WTC11 (cell line): ENCODE results near the gene SIGLEC1. TPM values are rescaled to one million over a fixed set of nuclear protein-coding genes. Genes with fewer than 3 reads are reported as not detected.

Experiments used
- ATAC-seq: fragments of 200-7000 bp; cut with Tn5 transposase; 2 replicates; pipeline ENCODE4 v1.10.0; 2021; ENCODE audit warnings: mild to moderate bottlenecking, moderate library complexity
- CTCF ChIA-PET: fragments of 300-600 bp; sonication (Branson Sonifier 250); formaldehyde crosslinking; loops from one replicate; lab custom pipeline; 2021; ENCODE audit warnings: antibody characterized with exemption; lab: Charles Lee
- POLR2A ChIA-PET: fragments of 350-600 bp; sonication (Branson Sonifier 250); formaldehyde crosslinking; loops from one replicate; lab custom pipeline; 2021; ENCODE audit warnings: antibody characterized with exemption; lab: Charles Lee
- DNase-seq: peaks from one replicate; pipeline ENCODE4 v3.0.0; 2021; ENCODE audit warnings: low spot score
- H3K27ac Mint-ChIP-seq: 2 replicates; pipeline ENCODE4 v1.8.0; 2021; ENCODE audit warnings: mixed read lengths
- H3K27me3 Mint-ChIP-seq: 2 replicates; pipeline ENCODE4 v1.8.0; 2021; ENCODE audit warnings: low read depth, mild to moderate bottlenecking, moderate library complexity, mixed read lengths
- H3K36me3 Mint-ChIP-seq: 2 replicates; pipeline ENCODE4 v1.8.0; 2021; ENCODE audit warnings: mixed read lengths
- H3K4me1 Mint-ChIP-seq: 2 replicates; pipeline ENCODE4 v1.8.0; 2022; ENCODE audit warnings: mixed read lengths
- H3K4me3 Mint-ChIP-seq: 2 replicates; pipeline ENCODE4 v1.8.0; 2021; ENCODE audit warnings: mild to moderate bottlenecking, moderate library complexity, mixed read lengths
- H3K9me3 Mint-ChIP-seq: 2 replicates; pipeline ENCODE4 v1.8.0; 2021; ENCODE audit warnings: mixed read lengths
- ETV6 ChIP-seq: sonication (generic); formaldehyde crosslinking; IDR thresholded peaks from 2 replicates; pipeline ENCODE4 v1.8.1; 2022; ENCODE audit warnings: mild to moderate bottlenecking, missing genetic modification reagents
- FOXJ3 ChIP-seq: sonication (generic); formaldehyde crosslinking; IDR thresholded peaks from 2 replicates; pipeline ENCODE4 v1.9.0; 2021; ENCODE audit warnings: missing genetic modification reagents, mild to moderate bottlenecking, borderline replicate concordance
- JUN ChIP-seq: sonication (generic); formaldehyde crosslinking; IDR thresholded peaks from 2 replicates; pipeline ENCODE4 v1.8.0; 2023; ENCODE audit warnings: mild to moderate bottlenecking, missing genetic modification reagents
- PRDM15 ChIP-seq: sonication (generic); formaldehyde crosslinking; IDR thresholded peaks from 2 replicates; pipeline ENCODE4 v1.8.0; 2022; ENCODE audit warnings: missing genetic modification reagents
- TEAD1 ChIP-seq: sonication (generic); formaldehyde crosslinking; IDR thresholded peaks from 2 replicates; pipeline ENCODE4 v1.8.0; 2022; ENCODE audit warnings: mild to moderate bottlenecking, missing genetic modification reagents
- total RNA-seq: library from RNA; stranded (reverse); gene quantifications from 3 replicates; pipeline ENCODE4 v1.2.3, GENCODE V29; 2021
- TF ChIP-seq, protein P1 (sequence below): sonication (generic); formaldehyde crosslinking; IDR thresholded peaks from 2 replicates; pipeline ENCODE4 v1.8.1; 2023; ENCODE audit warnings: mild to moderate bottlenecking, missing genetic modification reagents, moderate library complexity
- TF ChIP-seq, protein P2 (sequence below): sonication (generic); formaldehyde crosslinking; IDR thresholded peaks from 2 replicates; pipeline ENCODE4 v1.8.1; 2023; ENCODE audit warnings: mild to moderate bottlenecking, missing genetic modification reagents, borderline replicate concordance
- TF ChIP-seq, protein P3 (sequence below): sonication (generic); formaldehyde crosslinking; IDR thresholded peaks from 2 replicates; pipeline ENCODE4 v1.8.1; 2023; ENCODE audit warnings: mild to moderate bottlenecking, moderate library complexity, missing genetic modification reagents

The SIGLEC1 gene
- total RNA-seq, 1 experiment from 2014 or later: 0.04 TPM

GRCh38 chr20:3663858-3664257 lies 48.5 kb downstream of the SIGLEC1 start (continued):
- TF ChIP-seq PRDM15 (CRISPR knock-in tag) (no peak), TEAD1 (no peak)
- TF ChIP-seq, protein P1, sequence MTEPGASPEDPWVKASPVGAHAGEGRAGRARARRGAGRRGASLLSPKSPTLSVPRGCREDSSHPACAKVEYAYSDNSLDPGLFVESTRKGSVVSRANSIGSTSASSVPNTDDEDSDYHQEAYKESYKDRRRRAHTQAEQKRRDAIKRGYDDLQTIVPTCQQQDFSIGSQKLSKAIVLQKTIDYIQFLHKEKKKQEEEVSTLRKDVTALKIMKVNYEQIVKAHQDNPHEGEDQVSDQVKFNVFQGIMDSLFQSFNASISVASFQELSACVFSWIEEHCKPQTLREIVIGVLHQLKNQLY (CRISPR knock-in tag): no peak
- TF ChIP-seq, protein P2, sequence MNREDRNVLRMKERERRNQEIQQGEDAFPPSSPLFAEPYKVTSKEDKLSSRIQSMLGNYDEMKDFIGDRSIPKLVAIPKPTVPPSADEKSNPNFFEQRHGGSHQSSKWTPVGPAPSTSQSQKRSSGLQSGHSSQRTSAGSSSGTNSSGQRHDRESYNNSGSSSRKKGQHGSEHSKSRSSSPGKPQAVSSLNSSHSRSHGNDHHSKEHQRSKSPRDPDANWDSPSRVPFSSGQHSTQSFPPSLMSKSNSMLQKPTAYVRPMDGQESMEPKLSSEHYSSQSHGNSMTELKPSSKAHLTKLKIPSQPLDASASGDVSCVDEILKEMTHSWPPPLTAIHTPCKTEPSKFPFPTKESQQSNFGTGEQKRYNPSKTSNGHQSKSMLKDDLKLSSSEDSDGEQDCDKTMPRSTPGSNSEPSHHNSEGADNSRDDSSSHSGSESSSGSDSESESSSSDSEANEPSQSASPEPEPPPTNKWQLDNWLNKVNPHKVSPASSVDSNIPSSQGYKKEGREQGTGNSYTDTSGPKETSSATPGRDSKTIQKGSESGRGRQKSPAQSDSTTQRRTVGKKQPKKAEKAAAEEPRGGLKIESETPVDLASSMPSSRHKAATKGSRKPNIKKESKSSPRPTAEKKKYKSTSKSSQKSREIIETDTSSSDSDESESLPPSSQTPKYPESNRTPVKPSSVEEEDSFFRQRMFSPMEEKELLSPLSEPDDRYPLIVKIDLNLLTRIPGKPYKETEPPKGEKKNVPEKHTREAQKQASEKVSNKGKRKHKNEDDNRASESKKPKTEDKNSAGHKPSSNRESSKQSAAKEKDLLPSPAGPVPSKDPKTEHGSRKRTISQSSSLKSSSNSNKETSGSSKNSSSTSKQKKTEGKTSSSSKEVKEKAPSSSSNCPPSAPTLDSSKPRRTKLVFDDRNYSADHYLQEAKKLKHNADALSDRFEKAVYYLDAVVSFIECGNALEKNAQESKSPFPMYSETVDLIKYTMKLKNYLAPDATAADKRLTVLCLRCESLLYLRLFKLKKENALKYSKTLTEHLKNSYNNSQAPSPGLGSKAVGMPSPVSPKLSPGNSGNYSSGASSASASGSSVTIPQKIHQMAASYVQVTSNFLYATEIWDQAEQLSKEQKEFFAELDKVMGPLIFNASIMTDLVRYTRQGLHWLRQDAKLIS (CRISPR knock-in tag): no peak

DNA sequence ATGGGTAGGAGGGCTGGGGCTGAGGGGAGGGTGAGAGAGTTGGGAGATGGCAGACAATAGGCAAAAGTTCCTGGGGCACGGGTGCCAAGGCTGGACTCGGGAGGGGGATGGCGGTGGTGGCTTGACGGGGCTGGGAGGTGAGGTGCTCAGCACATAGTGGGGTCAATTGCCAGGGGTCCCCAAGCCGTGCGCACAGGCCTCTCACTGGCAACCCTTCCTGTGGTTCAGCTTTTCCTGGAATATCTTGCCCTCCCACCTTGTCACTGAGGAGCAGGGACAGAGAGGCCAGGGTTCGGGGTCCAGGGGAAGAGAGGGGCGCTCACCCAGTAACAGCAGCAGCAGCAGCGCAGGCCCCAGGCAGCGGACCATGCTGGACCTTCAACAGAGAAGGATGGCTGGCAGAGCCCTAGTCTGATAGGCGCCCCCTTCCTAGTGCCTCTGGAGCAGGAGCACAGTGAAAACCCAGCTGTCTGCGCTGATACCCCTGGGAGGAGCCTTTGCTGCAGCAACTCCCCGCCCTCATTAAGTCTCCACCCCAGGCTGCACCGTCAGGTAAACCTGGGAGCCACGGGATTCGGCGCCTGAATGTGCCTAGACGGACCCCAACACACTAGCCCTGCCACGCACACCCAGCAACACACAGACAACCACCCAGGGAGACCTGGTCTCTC lies 49.2 kb downstream of the SIGLEC1 start, which contains the start of gene GFRA4:
Gene GFRA4, minus strand, starts transcription at position 369 of the 671 bp plus-strand sequence. Its CDS starts 0 bp downstream, at position 369.
- Mint-ChIP-seq H3K4me1 (peaks cover 21% of the 10 kb centered on the region), H3K9me3 (no peaks in the 10 kb centered on the region), H3K27ac (no peak within 1 kb of the TSS), H3K36me3 (no peaks in the 10 kb centered on the region), H3K4me3 (no peak within 1 kb of the TSS), H3K27me3 (peaks cover 63% of the 10 kb centered on the region)
- ChIA-PET POLR2A (interaction anchor here (0.5 kb wide), 1 partner anchor 617 kb away, joined by 3 read pairs; the partner anchor contains the start of gene MRPS26), CTCF (interaction anchor here (0.5 to 1.9 kb wide), 6 partner anchors 9 to 194 kb away, joined by 3 to 13 read pairs (median 4); no protein-coding TSS in a partner anchor)
- TF ChIP-seq ETV6 (CRISPR knock-in tag) (no peak), JUN (no peak), FOXJ3 (CRISPR knock-in tag) (no peak)
- TF ChIP-seq, protein P3, sequence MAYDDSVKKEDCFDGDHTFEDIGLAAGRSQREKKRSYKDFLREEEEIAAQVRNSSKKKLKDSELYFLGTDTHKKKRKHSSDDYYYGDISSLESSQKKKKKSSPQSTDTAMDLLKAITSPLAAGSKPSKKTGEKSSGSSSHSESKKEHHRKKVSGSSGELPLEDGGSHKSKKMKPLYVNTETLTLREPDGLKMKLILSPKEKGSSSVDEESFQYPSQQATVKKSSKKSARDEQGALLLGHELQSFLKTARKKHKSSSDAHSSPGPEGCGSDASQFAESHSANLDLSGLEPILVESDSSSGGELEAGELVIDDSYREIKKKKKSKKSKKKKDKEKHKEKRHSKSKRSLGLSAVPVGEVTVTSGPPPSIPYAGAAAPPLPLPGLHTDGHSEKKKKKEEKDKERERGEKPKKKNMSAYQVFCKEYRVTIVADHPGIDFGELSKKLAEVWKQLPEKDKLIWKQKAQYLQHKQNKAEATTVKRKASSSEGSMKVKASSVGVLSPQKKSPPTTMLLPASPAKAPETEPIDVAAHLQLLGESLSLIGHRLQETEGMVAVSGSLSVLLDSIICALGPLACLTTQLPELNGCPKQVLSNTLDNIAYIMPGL (CRISPR knock-in tag): no peak
- ATAC-seq (peak; percentile 90), DNase-seq (peak; percentile 65)

Other genes with a start within 250 kb of the SIGLEC1 start
- gene ATRN, start 241.6 kb downstream of the SIGLEC1 start, total RNA-seq: 19.2 to 19.9 TPM (median 19.9 TPM) in 3 replicates
- not detected in 3 replicates for gene GFRA4, start 49.2 kb downstream of the SIGLEC1 start, total RNA-seq
- 5.3 to 7.1 TPM (median 7.0 TPM) in 3 replicates for gene ADAM33, start 30.6 kb downstream of the SIGLEC1 start, total RNA-seq
- gene HSPA12B, start 20.1 kb upstream of the SIGLEC1 start, total RNA-seq: 6.3 to 8.5 TPM (median 8.2 TPM) in 3 replicates
- 109 to 129 TPM (median 113 TPM) in 3 replicates for gene ADISSP, start 55.2 kb upstream of the SIGLEC1 start, total RNA-seq
- gene SPEF1, start 68.8 kb upstream of the SIGLEC1 start, total RNA-seq: 0.41 to 0.72 TPM (median 0.64 TPM) in 3 replicates
- gene CENPB, start 74.1 kb upstream of the SIGLEC1 start, total RNA-seq: 55.3 to 58.7 TPM (median 57.6 TPM) in 3 replicates
- 35.2 to 37.5 TPM (median 37.4 TPM) in 3 replicates for gene CDC25B, start 83.7 kb upstream of the SIGLEC1 start, total RNA-seq
- 2.8 to 4.1 TPM (median 3.1 TPM) in 3 replicates for gene AP5S1, start 107.9 kb upstream of the SIGLEC1 start, total RNA-seq
- 23.4 to 26.0 TPM (median 24.4 TPM) in 3 replicates for gene MAVS, start 134.2 kb upstream of the SIGLEC1 start, total RNA-seq
- 60.3 to 63.7 TPM (median 62.7 TPM) in 3 replicates for gene PANK2, start 176.8 kb upstream of the SIGLEC1 start, total RNA-seq